ENCODE measurements around the gene GRK3. TPM values are rescaled to one million over a fixed set of nuclear protein-coding genes. Genes with fewer than 3 reads are reported as not detected.

Gene GRK3
- total and polyA plus RNA-seq, 2 of the 4 experiments (the other 2 are of a cell fraction) = 0.58 to 1.6 TPM

- ChIA-PET POLR2A (ENCODE audit: unreplicated experiment) (interaction anchor here (0.6 kb wide), 1 partner anchor 19 kb away, joined by 4 read pairs; no protein-coding TSS in a partner anchor), CTCF (no interaction called here)
- H4K8ac ChIP-seq (ENCODE audit: low read depth in 2 of 2, low read length in 2 of 2) = no peak overlapping the region
- no peak overlapping the region for H2AK5ac ChIP-seq (ENCODE audit: low read depth, low read length)
- H3K23ac ChIP-seq (ENCODE audit: low read depth, low read length) = no peak overlapping the region
- DNase-seq (no peak), ATAC-seq (ENCODE audit: low read depth) (no peak)
- no peak overlapping the region for H3K27ac ChIP-seq (ENCODE audit: insufficient read depth, low read length)
- H4K5ac ChIP-seq (ENCODE audit: low read depth, low read length) = no peak overlapping the region
- no peak overlapping the region for H2AFZ ChIP-seq (replicated peaks; ENCODE audit: low read length, poor library complexity)
- no peak overlapping the region for H2BK120ac ChIP-seq (ENCODE audit: low read depth, low read length)
- H3K9me3 ChIP-seq (ENCODE audit: control insufficient read depth, insufficient read depth, low read length) = no peaks in the 10 kb centered on the region
- no peak overlapping the region for H3K56ac ChIP-seq (ENCODE audit: extremely low read depth, insufficient read depth, low read length)
- H3K4me1 ChIP-seq (ENCODE audit: control insufficient read depth, insufficient read depth, low read length) = no peaks in the 10 kb centered on the region
- H3K4me2 ChIP-seq (ENCODE audit: low read depth, low read length) = no peak overlapping the region
- H2BK5ac ChIP-seq (ENCODE audit: low read depth, low read length, poor library complexity, severe bottlenecking) = no peak overlapping the region
- TF ChIP-seq SMC3 (IDR thresholded peaks at IDR 0.05; ENCODE audit: low read depth, low read length) (no peak), RAD21 (IDR thresholded peaks at IDR 0.05; ENCODE audit: low read length) (no peak), RCOR1 (IDR thresholded peaks at IDR 0.05; ENCODE audit: insufficient replicate concordance, low read length) (no peak), CTCF (conservative IDR thresholded peaks at IDR 0.05; ENCODE audit: low read depth, low read length) (no peak), POLR2A (IDR thresholded peaks at IDR 0.05; ENCODE audit: low read depth, low read length) (no peak), BHLHE40 (IDR thresholded peaks at IDR 0.05; ENCODE audit: low read depth, low read length) (no peak), CHD1 (IDR thresholded peaks at IDR 0.05; ENCODE audit: low read depth, low read length) (no peak), NFE2L2 (IDR thresholded peaks at IDR 0.05; ENCODE audit: low read depth, low read length) (no peak), MAFK (IDR thresholded peaks at IDR 0.05; ENCODE audit: low read depth, low read length) (no peak), ELK1 (IDR thresholded peaks at IDR 0.05; ENCODE audit: borderline replicate concordance, low read depth, low read length) (no peak), CEBPB (IDR thresholded peaks at IDR 0.05; ENCODE audit: low read depth, low read length) (no peak)
- intact Hi-C loops (cut with micrococcal nuclease) (no loop called here), in situ Hi-C loops (cut with MboI; ENCODE audit: low sequenced_read_pairs) (no loop called here), dilution Hi-C loops (cut with HindIII; ENCODE audit: low sequenced_read_pairs, unreplicated experiment) (no loop called here)
- H3K27me3 ChIP-seq (ENCODE audit: control insufficient read depth, insufficient read depth, low read length) = no peaks in the 10 kb centered on the region
- no peak overlapping the region for H2BK15ac ChIP-seq (ENCODE audit: low read depth, low read length)
- H3K14ac ChIP-seq (replicated peaks; ENCODE audit: low read depth, low read length) = no peak overlapping the region
- no peaks in the 10 kb centered on the region for H3K9me1 ChIP-seq (ENCODE audit: insufficient read depth, low read length)
- H3K9ac ChIP-seq (ENCODE audit: low read depth, low read length) = no peak overlapping the region
- WGBS, 2 experiments (ENCODE audit: extremely low coverage in 2 of 2, insufficient read length in 1 of 2) = 86% methylated on average over 7 of the region's 7 CpGs; no CpG with 5 or more reads in 1 of the 2 experiments
- H4K20me1 ChIP-seq (ENCODE audit: insufficient read depth, low read length) = no peaks in the 10 kb centered on the region
- no TSS peak for BruUV-seq (replicated peaks)
- no peak overlapping the region for H4K91ac ChIP-seq (ENCODE audit: insufficient read depth, low read depth, low read length)
- H3K4me3 ChIP-seq (ENCODE audit: insufficient read depth, low read depth, low read length) = no peak overlapping the region
- H3K18ac ChIP-seq (ENCODE audit: low read depth, low read length) = no peak overlapping the region
- no peaks in the 10 kb centered on the region for H3K79me1 ChIP-seq (ENCODE audit: low read depth in 1 of 2, low read length in 2 of 2)
- no peak overlapping the region for H2BK20ac ChIP-seq (ENCODE audit: low read depth, low read length)
- H2AK9ac ChIP-seq (replicated peaks; ENCODE audit: low read depth, low read length, poor library complexity) = no peak overlapping the region
- no peaks in the 10 kb centered on the region for H3K36me3 ChIP-seq (ENCODE audit: control insufficient read depth, insufficient read depth, low read length)
- H3K4ac ChIP-seq (ENCODE audit: low read depth, low read length) = no peak overlapping the region
Observed at GRCh38 chr22:25623851-25624250, 59.4 kb downstream of the GRK3 start.

All from IMR-90 (cell line).